ENCODE data around the gene PLEKHA4. TPM values are rescaled to one million over a fixed set of nuclear protein-coding genes. Genes with fewer than 3 reads are reported as not detected.

PLEKHA4 gene
- total RNA-seq, 1 donor from 2014 or later, result 44.9 TPM

- no peak for DNase-seq (ENCODE audit: low spot score)
Measured at GRCh38 chr19:48830088-48830487, 38.3 kb downstream of the PLEKHA4 start.

- DNase-seq (ENCODE audit: low spot score), result no peak
Measured at GRCh38 chr19:48826606-48827020, 41.8 kb downstream of the PLEKHA4 start.

- no peak for DNase-seq (ENCODE audit: low spot score)
Measured at GRCh38 chr19:48822514-48822913, 45.9 kb downstream of the PLEKHA4 start.

- no peak for DNase-seq (ENCODE audit: low spot score)
Measured at GRCh38 chr19:48821633-48822032, 46.8 kb downstream of the PLEKHA4 start.

- peak; percentile 92 for DNase-seq (ENCODE audit: low spot score)
Measured at GRCh38 chr19:48819366-48819816, 49.0 kb downstream of the PLEKHA4 start.

GRCh38 chr19:48818234-48818820 is 50.1 kb downstream of the PLEKHA4 start:
- DNase-seq (ENCODE audit: low spot score), result no peak

GRCh38 chr19:48817585-48818124 is 50.8 kb downstream of the PLEKHA4 start:
- DNase-seq (ENCODE audit: low spot score), result no peak

GRCh38 chr19:48815870-48816501 is 52.4 kb downstream of the PLEKHA4 start:
- DNase-seq (ENCODE audit: low spot score), result no peak

GRCh38 chr19:48814895-48815294 is 53.5 kb downstream of the PLEKHA4 start:
- DNase-seq (ENCODE audit: low spot score), result no peak

- DNase-seq (ENCODE audit: low spot score), result no peak
Measured at GRCh38 chr19:48813123-48813913, 55.1 kb downstream of the PLEKHA4 start.

GRCh38 chr19:48812094-48812929 is 56.1 kb downstream of the PLEKHA4 start:
- peak; percentile 94 for DNase-seq (ENCODE audit: low spot score)

GRCh38 chr19:48810151-48810550 is 58.3 kb downstream of the PLEKHA4 start:
- no peak for DNase-seq (ENCODE audit: low spot score)

- DNase-seq (ENCODE audit: low spot score), result no peak
Measured at GRCh38 chr19:48807590-48808308, 60.7 kb downstream of the PLEKHA4 start.

GRCh38 chr19:48806818-48807589 is 61.4 kb downstream of the PLEKHA4 start:
- DNase-seq (ENCODE audit: low spot score), result no peak

- no peak for DNase-seq (ENCODE audit: low spot score)
Measured at GRCh38 chr19:48806518-48806817, 61.9 kb downstream of the PLEKHA4 start.

GRCh38 chr19:48805452-48805851 is 63.0 kb downstream of the PLEKHA4 start:
- DNase-seq (ENCODE audit: low spot score), result no peak

- no peak for DNase-seq (ENCODE audit: low spot score)
Measured at GRCh38 chr19:48804496-48804895, 63.9 kb downstream of the PLEKHA4 start.

GRCh38 chr19:48802623-48803022 is 65.8 kb downstream of the PLEKHA4 start:
- DNase-seq (ENCODE audit: low spot score), result no peak

GRCh38 chr19:48799358-48800300 is 68.8 kb downstream of the PLEKHA4 start:
- DNase-seq (ENCODE audit: low spot score), result no peak
